Osteocyte (in vitro differentiated cells): ENCODE results near the gene TREH. TPM values are rescaled to one million over a fixed set of nuclear protein-coding genes. Genes with fewer than 3 reads are reported as not detected.

Experiments
- DNase-seq: peaks from one replicate; pipeline ENCODE4 v3.0.0; 2021; ENCODE audit warnings: mixed read lengths; ENCODE audit not compliant: unreplicated experiment; ENCODE audit errors: extremely low spot score
- H3K27ac Mint-ChIP-seq: one replicate; pipeline ENCODE4 v1.8.0; 2021; ENCODE audit warnings: mild to moderate bottlenecking, mixed read lengths; ENCODE audit not compliant: unreplicated experiment
- H3K27me3 Mint-ChIP-seq: one replicate; pipeline ENCODE4 v1.8.0; 2021; ENCODE audit warnings: mixed read lengths; ENCODE audit not compliant: unreplicated experiment
- H3K36me3 Mint-ChIP-seq: one replicate; pipeline ENCODE4 v1.8.0; 2021; ENCODE audit warnings: mixed read lengths; ENCODE audit not compliant: unreplicated experiment
- H3K4me1 Mint-ChIP-seq: one replicate; pipeline ENCODE4 v1.8.0; 2021; ENCODE audit warnings: mixed read lengths; ENCODE audit not compliant: unreplicated experiment
- H3K4me3 Mint-ChIP-seq: one replicate; pipeline ENCODE4 v1.8.0; 2021; ENCODE audit warnings: mild to moderate bottlenecking, moderate library complexity, mixed read lengths; ENCODE audit not compliant: unreplicated experiment
- H3K9me3 Mint-ChIP-seq: one replicate; pipeline ENCODE4 v1.8.0; 2021; ENCODE audit warnings: mixed read lengths; ENCODE audit not compliant: unreplicated experiment
- total RNA-seq: library from RNA; stranded (reverse); gene quantifications from 2 replicates; pipeline ENCODE4 v1.2.1, GENCODE V29; 2021
- TF ChIP-seq, protein P1 (sequence below): fragments of 200-600 bp; sonication (generic); IDR thresholded peaks from 2 replicates; pipeline ENCODE4 v1.5.0; 2021; ENCODE audit warnings: antibody characterized with exemption, mild to moderate bottlenecking, moderate library complexity

The TREH gene
- total RNA-seq, 1 donor from 2014 or later, result not detected

DNA sequence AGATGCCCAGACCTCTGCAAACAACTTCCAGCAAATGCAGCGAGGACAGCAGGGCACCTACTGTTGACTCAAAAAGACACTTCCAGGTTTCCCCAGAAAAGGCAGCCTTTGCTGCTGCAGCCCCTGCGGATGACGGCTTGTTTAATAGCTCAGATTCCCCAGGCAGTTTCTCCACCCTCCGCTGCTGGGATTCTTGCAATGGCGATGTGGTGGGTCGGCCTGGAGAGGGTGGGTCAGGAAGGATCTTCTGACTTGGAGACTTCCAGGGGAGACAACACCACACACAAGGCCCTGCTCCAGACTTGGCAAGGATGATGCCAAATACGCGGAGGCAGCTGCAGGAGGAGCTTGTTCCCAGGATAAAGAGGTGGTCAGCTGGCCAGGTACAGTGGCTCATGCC is 17.9 kb upstream of the TREH start:
- DNase-seq, result no peak
- no peak overlapping the region for H3K4me3 Mint-ChIP-seq
- TF ChIP-seq, protein P1, sequence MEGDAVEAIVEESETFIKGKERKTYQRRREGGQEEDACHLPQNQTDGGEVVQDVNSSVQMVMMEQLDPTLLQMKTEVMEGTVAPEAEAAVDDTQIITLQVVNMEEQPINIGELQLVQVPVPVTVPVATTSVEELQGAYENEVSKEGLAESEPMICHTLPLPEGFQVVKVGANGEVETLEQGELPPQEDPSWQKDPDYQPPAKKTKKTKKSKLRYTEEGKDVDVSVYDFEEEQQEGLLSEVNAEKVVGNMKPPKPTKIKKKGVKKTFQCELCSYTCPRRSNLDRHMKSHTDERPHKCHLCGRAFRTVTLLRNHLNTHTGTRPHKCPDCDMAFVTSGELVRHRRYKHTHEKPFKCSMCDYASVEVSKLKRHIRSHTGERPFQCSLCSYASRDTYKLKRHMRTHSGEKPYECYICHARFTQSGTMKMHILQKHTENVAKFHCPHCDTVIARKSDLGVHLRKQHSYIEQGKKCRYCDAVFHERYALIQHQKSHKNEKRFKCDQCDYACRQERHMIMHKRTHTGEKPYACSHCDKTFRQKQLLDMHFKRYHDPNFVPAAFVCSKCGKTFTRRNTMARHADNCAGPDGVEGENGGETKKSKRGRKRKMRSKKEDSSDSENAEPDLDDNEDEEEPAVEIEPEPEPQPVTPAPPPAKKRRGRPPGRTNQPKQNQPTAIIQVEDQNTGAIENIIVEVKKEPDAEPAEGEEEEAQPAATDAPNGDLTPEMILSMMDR, result no peak
- no peak overlapping the region for H3K27ac Mint-ChIP-seq
- no peaks in the 10 kb centered on the region for H3K9me3 Mint-ChIP-seq
- no peaks in the 10 kb centered on the region for H3K36me3 Mint-ChIP-seq
- H3K4me1 Mint-ChIP-seq, result peaks cover 13% of the 10 kb centered on the region
- no peaks in the 10 kb centered on the region for H3K27me3 Mint-ChIP-seq

DNA sequence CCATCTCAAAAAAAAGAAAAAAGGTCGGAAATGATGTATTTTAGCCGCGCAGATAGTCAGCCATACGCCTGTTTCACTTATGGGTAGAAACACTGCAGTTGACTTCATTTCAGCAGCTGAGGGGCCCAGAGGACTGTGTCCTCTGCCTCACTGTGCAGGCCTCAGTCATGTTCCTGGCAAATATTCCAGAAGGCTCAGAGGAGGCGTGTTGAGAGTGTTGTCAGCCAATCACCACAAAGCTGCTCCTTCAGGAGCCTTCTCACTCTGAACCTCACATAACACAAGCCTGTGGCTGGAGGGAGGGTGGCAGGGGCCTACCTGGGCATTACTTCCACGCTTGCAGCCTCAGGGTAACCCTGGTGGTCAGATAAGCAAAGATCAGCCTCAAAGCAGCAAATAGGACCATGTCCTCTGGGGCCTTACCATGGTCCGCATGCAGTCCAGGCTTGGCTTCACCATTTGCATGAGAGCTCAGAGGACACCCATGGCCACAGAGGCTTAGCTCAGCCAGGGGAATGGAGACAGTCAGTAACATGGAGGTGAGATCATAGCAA is 17.3 kb upstream of the TREH start:
- Mint-ChIP-seq H3K27ac (no peak overlapping the region), H3K27me3 (no peaks in the 10 kb centered on the region), H3K4me3 (no peak overlapping the region), H3K36me3 (no peaks in the 10 kb centered on the region), H3K4me1 (peaks cover 19% of the 10 kb centered on the region), H3K9me3 (no peaks in the 10 kb centered on the region)
- TF ChIP-seq, protein P1, result no peak
- DNase-seq, result no peak

DNA sequence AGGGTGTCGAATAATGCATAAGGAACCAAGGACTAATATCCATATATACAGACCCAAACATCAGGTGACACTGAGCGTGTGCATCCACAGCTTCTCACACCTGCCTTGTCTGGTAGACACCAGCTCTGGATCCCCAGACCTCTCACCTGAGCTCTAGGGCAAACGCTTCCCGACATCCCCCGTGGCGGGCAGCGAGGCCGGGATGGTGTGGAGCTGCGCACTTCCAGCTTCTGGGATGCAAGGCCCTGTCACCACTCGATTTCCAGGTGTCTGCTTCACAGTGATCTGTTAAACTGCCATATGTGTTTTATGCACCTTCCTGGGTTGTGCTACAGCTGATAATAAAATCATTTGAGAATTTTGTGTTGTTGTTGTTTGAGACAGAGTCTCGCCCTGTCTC is 15.3 kb upstream of the TREH start:
- no peaks in the 10 kb centered on the region for H3K36me3 Mint-ChIP-seq
- H3K4me1 Mint-ChIP-seq, result peaks cover 31% of the 10 kb centered on the region
- DNase-seq, result no peak
- no peaks in the 10 kb centered on the region for H3K27me3 Mint-ChIP-seq
- H3K9me3 Mint-ChIP-seq, result no peaks in the 10 kb centered on the region
- H3K27ac Mint-ChIP-seq, result no peak overlapping the region
- TF ChIP-seq, protein P1, result no peak
- H3K4me3 Mint-ChIP-seq, result no peak overlapping the region

DNA sequence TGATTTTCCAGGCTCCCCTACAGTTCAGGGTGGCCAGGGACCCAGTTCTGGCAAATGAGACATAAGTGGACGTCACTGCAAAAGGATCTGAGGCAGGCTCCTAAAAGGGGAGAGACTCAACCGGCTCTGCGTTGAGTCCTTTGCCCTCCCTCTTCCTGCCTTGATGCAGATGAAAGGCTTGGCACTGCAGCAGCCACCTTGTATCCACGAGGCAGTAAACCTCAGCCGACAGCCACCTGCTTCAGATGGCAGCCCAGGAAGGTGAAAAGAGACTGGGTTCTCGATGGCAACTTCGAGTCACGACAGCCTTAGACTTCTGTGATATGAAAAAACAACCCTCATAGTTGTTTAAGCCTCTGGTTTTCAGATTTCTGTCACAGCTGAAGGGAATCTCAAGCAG is 14.7 kb upstream of the TREH start:
- H3K4me1 Mint-ChIP-seq, result peaks cover 33% of the 10 kb centered on the region
- no peak for DNase-seq
- H3K36me3 Mint-ChIP-seq, result no peaks in the 10 kb centered on the region
- H3K27me3 Mint-ChIP-seq, result no peaks in the 10 kb centered on the region
- H3K27ac Mint-ChIP-seq, result no peak overlapping the region
- H3K4me3 Mint-ChIP-seq, result no peak overlapping the region
- TF ChIP-seq, protein P1, result no peak
- no peaks in the 10 kb centered on the region for H3K9me3 Mint-ChIP-seq

DNA sequence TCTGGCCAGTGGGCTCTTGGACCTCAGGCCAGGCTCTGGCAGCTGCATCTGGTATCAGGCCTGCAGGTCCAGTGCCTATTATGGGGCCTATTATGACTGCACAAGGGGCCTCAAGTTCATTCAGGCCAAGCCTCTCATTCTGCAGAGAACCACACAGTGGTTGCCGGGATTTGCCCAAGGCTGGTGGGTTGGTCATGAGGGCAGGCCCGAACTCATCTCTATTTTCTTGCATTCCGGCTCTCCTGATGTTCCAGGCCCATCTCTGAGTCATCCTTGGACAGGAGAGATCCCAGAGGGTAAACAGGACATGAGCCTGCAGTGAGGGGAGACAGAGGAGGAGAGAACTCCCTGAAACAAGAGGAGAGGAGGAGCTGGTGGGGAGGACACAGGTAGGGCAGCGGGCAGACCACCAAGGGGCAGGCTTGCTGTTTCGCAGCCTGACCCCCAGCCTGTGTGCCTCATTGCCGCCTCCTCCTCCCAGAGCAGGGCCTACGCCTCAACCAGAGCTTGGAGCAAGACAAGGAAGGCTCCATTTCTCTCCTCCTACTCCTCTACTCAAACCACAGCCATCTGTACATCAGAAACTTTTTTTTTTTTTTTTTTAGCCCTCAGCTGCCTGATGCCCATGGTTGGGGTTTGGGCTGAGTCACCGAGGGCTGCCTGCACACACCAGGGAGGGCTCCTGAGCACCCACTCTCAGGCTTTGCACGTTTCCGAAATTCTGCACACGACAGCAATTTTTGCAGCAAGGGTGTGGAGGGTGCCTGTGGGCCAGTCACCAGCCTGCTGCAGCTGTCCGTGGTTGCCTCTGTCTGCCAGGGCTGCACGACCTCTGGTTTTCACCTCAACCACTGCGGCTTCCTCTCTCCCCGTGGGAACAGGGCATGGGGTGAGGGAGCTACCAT is 12.7 kb upstream of the TREH start:
- Mint-ChIP-seq H3K9me3 (no peaks in the 10 kb centered on the region), H3K27ac (peak overlapping the region; percentile 75), H3K4me3 (no peak overlapping the region), H3K36me3 (no peaks in the 10 kb centered on the region), H3K27me3 (no peaks in the 10 kb centered on the region), H3K4me1 (peaks cover 33% of the 10 kb centered on the region)
- no peak for DNase-seq
- TF ChIP-seq, protein P1, result no peak
